Right cardiac atrium (tissue), 5 donors: ENCODE measurements around the gene TCF12. TPM values are rescaled to one million over a fixed set of nuclear protein-coding genes. Genes with fewer than 3 reads are reported as not detected.

Experiments
- ATAC-seq, 2 donors: fragments of 200-7000 bp; cut with Tn5 transposase; one replicate each; pipeline versions ENCODE4 v1.8.0 to v1.9.1; 2020; ENCODE audit warnings: moderate library complexity in 2 of 2, mild to moderate bottlenecking in 1 of 2
- DNase-seq, 3 donors: peaks; one replicate each; pipeline ENCODE4 v3.0.0-alpha.2; 2020
- H3K27ac ChIP-seq: one replicate; pipeline ENCODE4 v1.5.1; 2013; ENCODE audit warnings: mild to moderate bottlenecking, low read length, control low read depth, moderate library complexity
- H3K27me3 ChIP-seq: one replicate; pipeline ENCODE4 v1.6.1; 2013; ENCODE audit not compliant: control insufficient read depth, insufficient read depth
- H3K4me1 ChIP-seq: one replicate; pipeline ENCODE4 v1.6.1; 2013; ENCODE audit warnings: low read length; ENCODE audit not compliant: control insufficient read depth, insufficient read depth
- H3K4me3 ChIP-seq: one replicate; pipeline ENCODE4 v1.5.1; 2013; ENCODE audit warnings: low read length, control low read depth
- H3K9me3 ChIP-seq: one replicate; pipeline ENCODE4 v1.6.1; 2013; ENCODE audit warnings: low read length; ENCODE audit not compliant: control insufficient read depth
- WGBS: extraction: QIAGEN DNeasy Blood & Tissue Kit; methylation state at CpG from one replicate; pipeline ENCODE4 v1.1.7; 2013; 5-methylcytosine and 5-hydroxymethylcytosine counted together
- intact Hi-C, 4 donors: fragments of 100-400 bp; cut with DNase I; formaldehyde crosslinking; loops; one replicate each; pipeline versions ENCODE4 v1.11.0 to v1.14.0; 2022 to 2023
- polyA plus RNA-seq: library from polyadenylated mRNA; stranded (reverse); fragments of 200-250 nt; gene quantifications from one replicate; pipeline ENCODE4 v1.2.3, GENCODE V29; 2013
- total RNA-seq, 4 donors: library from RNA; stranded (reverse); fragmentation: NEBNext Ultra II Directional; extraction: Animal tissue kit (Norgen Biotek cat#: 25700); gene quantifications; one replicate each; pipeline ENCODE4 v1.2.1, GENCODE V29; 2021
- donor health status: healthy with polysubstance abuse.
- donor health status: DM: no; HTN: yes; CAD: no.
- donor health status: DM: no; HTN: no; CAD: no.
- donor health status: DM: no; HTN: yes; CAD: no; lungs with severe emphysema.
- donor health status: DM: yes; HTN: yes; CAD: no.

TCF12 gene
- total and polyA plus RNA-seq, 5 donors = 11.7 to 58.8 (median 51.5) TPM

DNA sequence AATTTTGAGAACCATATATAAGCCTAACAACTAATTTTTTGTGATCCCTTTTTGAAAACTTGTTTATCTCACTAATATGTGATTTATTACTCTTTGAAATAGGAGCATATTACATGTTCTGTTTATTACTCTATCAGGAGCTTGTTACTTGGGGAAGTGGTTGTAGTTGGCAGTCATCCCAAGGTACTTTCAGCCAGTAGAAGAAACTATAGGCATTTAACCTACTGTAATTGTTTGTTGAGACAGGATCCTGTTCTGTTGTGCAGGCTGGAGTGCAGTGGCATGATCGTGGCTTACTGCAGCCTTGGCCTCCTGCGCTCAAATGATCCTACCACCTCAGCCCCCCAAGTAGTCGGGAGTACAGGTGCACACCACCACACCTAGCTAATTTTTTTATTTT is 195.6 kb downstream of the TCF12 start:
- intact Hi-C loops = no loop called here
- Histone ChIP-seq H3K4me1 (no peaks in the 10 kb centered on the region), H3K27me3 (no peaks in the 10 kb centered on the region), H3K27ac (no peak overlapping the region), H3K4me3 (no peak overlapping the region), H3K9me3 (no peaks in the 10 kb centered on the region)
- 75% methylated on average over 3 of the region's 3 CpGs for WGBS
- ATAC-seq (no peak), DNase-seq (peak in 1 of 3 donors; percentile 16)

GRCh38 chr15:57118013-57118799 is 199.8 kb downstream of the TCF12 start:
- WGBS = 41% methylated on average over 2 of the region's 2 CpGs
- DNase-seq (no peak), ATAC-seq (peak; percentile 87 to 90)
- no peaks in the 10 kb centered on the region for H3K27me3 ChIP-seq
- H3K9me3 ChIP-seq = no peaks in the 10 kb centered on the region
- intact Hi-C loops = no loop called here
- no peak overlapping the region for H3K27ac ChIP-seq
- no peak overlapping the region for H3K4me3 ChIP-seq
- H3K4me1 ChIP-seq = peaks cover 4% of the 10 kb centered on the region

DNA sequence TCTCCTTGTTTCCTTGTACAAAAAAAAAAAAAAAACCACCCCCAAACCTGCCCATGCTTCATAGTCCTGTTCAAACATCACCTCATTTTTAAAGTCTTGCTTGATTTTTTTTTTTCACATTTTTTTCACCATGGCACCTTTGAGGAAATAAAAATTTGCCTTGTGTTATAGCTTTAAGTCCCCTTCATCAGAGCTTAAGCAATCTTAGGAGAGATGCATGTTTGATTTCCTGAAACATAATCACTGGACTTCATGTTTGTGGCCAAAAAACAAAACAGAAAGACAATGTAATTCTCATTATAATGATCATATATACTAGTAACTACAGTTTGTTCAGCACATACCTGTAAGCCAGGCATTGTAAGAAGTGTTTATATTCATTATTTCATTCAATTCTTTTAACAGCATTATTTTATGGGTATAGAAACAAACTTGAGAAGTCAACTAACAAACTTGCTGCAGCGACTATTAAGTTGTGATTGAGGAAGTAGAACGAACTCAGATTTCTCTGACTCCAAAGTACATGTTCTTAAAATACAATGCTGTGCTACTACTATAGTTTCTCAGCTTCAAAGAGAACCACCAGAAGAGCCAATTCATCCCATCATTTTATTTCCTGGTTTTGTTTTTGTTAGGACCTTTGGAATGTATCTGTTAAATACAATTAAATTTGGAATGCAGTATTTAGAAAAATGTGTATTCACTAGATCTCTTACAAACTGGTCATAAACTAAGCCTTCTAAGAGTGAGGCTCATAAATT is 203.8 kb downstream of the TCF12 start:
- WGBS = 51% methylated on average over 2 of the region's 2 CpGs
- Histone ChIP-seq H3K27ac (no peak overlapping the region), H3K9me3 (no peaks in the 10 kb centered on the region), H3K4me3 (no peak overlapping the region), H3K27me3 (no peaks in the 10 kb centered on the region), H3K4me1 (peaks cover 4% of the 10 kb centered on the region)
- DNase-seq = no peak
- intact Hi-C loops = no loop called here
- no peak for ATAC-seq

GRCh38 chr15:57124036-57124435 is 205.6 kb downstream of the TCF12 start:
- intact Hi-C loops = no loop called here
- no peaks in the 10 kb centered on the region for H3K27me3 ChIP-seq
- H3K4me3 ChIP-seq = no peak overlapping the region
- H3K27ac ChIP-seq = no peak overlapping the region
- no peak for DNase-seq
- peaks cover 4% of the 10 kb centered on the region for H3K4me1 ChIP-seq
- H3K9me3 ChIP-seq = no peaks in the 10 kb centered on the region
- 100% methylated on average over 1 of the region's 1 CpG for WGBS
- no peak for ATAC-seq

DNA sequence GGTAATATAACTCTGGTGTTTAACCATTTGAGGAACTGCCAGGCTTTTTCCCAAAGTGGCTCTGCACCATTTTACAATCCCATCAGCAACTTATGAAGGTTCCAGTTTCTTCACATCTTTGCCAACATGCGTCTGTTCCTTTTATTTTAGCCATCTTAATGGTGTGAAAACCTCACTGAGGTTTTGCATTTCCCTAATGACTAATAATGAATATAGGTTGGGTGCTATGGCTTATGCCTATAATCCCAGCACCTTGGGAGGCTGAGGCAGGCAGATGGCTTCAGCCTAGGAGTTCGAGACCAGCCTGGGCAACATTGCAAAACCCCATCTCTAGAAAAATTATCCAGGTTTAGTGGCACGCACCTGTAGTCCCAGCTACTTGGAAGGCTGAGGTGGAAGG is 210.6 kb downstream of the TCF12 start:
- ATAC-seq (no peak), DNase-seq (no peak)
- no peaks in the 10 kb centered on the region for H3K9me3 ChIP-seq
- H3K4me1 ChIP-seq = peaks cover 2% of the 10 kb centered on the region
- 95% methylated on average over 3 of the region's 3 CpGs for WGBS
- no peak overlapping the region for H3K27ac ChIP-seq
- no peaks in the 10 kb centered on the region for H3K27me3 ChIP-seq
- no peak overlapping the region for H3K4me3 ChIP-seq
- intact Hi-C loops = no loop called here

- Histone ChIP-seq H3K4me1 (peaks cover 4% of the 10 kb centered on the region), H3K4me3 (no peak overlapping the region), H3K9me3 (no peaks in the 10 kb centered on the region), H3K27ac (no peak overlapping the region), H3K27me3 (no peaks in the 10 kb centered on the region)
- 78% methylated on average over 4 of the region's 4 CpGs for WGBS
- ATAC-seq (no peak), DNase-seq (no peak)
- intact Hi-C loops = loop anchor here in 3 of 4 donors (10.0 kb wide), 4 partner anchors 206 to 636 kb away; partner anchors contain the start of gene TCF12 (in 2 of the 3)
These were observed 212.5 kb downstream of the TCF12 start for GRCh38 chr15:57130956-57131355.

- intact Hi-C loops = loop anchor here in 3 of 4 donors (10.0 kb wide), 4 partner anchors 209 to 639 kb away; partner anchors contain the start of gene TCF12 (in 2 of the 3)
- no peaks in the 10 kb centered on the region for H3K27me3 ChIP-seq
- no peaks in the 10 kb centered on the region for H3K9me3 ChIP-seq
- no peak overlapping the region for H3K27ac ChIP-seq
- WGBS = 84% methylated on average over 9 of the region's 9 CpGs
- no peak overlapping the region for H3K4me3 ChIP-seq
- H3K4me1 ChIP-seq = peaks cover 4% of the 10 kb centered on the region
- DNase-seq (peak in 1 of 3 donors; percentile 42), ATAC-seq (no peak)
These were observed 214.9 kb downstream of the TCF12 start for GRCh38 chr15:57133127-57133968.

GRCh38 chr15:57134071-57134605 is 215.7 kb downstream of the TCF12 start:
- Histone ChIP-seq H3K27me3 (no peaks in the 10 kb centered on the region), H3K9me3 (no peaks in the 10 kb centered on the region), H3K4me1 (peaks cover 4% of the 10 kb centered on the region), H3K27ac (no peak overlapping the region), H3K4me3 (no peak overlapping the region)
- 82% methylated on average over 4 of the region's 4 CpGs for WGBS
- ATAC-seq (no peak), DNase-seq (no peak)
- intact Hi-C loops = loop anchor here in 3 of 4 donors (10.0 kb wide), 4 partner anchors 209 to 639 kb away; partner anchors contain the start of gene TCF12 (in 2 of the 3)

GRCh38 chr15:57134851-57135250 is 216.4 kb downstream of the TCF12 start:
- ATAC-seq = no peak
- intact Hi-C loops = loop anchor here in 3 of 4 donors (10.0 kb wide), 4 partner anchors 210 to 640 kb away; partner anchors contain the start of gene TCF12 (in 2 of the 3)
- Histone ChIP-seq H3K27me3 (no peaks in the 10 kb centered on the region), H3K4me3 (no peak overlapping the region), H3K9me3 (no peaks in the 10 kb centered on the region), H3K27ac (no peak overlapping the region), H3K4me1 (peaks cover 4% of the 10 kb centered on the region)
- DNase-seq = no peak

DNA sequence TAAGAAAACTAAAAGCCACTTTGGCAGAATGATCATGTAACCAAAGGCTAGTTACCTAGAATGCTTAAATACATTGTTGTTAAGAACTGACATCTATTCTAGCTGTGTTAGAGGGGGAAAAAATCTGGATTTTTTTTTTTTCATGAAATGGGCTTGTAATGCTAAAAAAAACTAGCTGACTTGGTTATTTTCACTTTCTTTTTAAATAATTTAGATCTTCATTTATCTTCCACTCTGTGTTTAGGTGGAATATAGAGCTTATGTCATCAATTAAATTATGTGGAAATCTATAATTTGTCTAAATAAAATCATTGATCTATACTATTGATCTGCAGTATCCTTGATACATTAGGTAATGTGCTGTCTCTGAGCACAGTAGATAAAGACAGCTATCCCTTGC is 217.4 kb downstream of the TCF12 start:
- Histone ChIP-seq H3K27ac (no peak overlapping the region), H3K4me1 (peaks cover 4% of the 10 kb centered on the region), H3K4me3 (peak overlapping the region; percentile 32), H3K27me3 (no peaks in the 10 kb centered on the region), H3K9me3 (no peaks in the 10 kb centered on the region)
- ATAC-seq = no peak
- DNase-seq = no peak
- intact Hi-C loops = loop anchor here in 3 of 4 donors (10.0 kb wide), 4 partner anchors 211 to 641 kb away; partner anchors contain the start of gene TCF12 (in 2 of the 3)
